Peyer's patch (tissue), 4 donors: ENCODE measurements around the gene ATP5IF1. TPM values are rescaled to one million over a fixed set of nuclear protein-coding genes. Genes with fewer than 3 reads are reported as not detected.

ENCODE experiments used
- DNase-seq, 3 donors: peaks; one replicate each; pipeline ENCODE4 v3.0.0-alpha.2; 2017 to 2019
- H3K27ac ChIP-seq, 4 donors: fragments of 200-600 bp; sonication (generic); one replicate each; pipeline ENCODE4 v1.5.1; 2016 to 2019
- H3K27me3 ChIP-seq, 2 donors: fragments of 200-600 bp; sonication (generic); one replicate each; pipeline ENCODE4 v1.5.1; 2019
- H3K36me3 ChIP-seq, 3 donors: fragments of 200-600 bp; sonication (generic); one replicate each; pipeline ENCODE4 v1.5.1; 2016 to 2019
- H3K4me1 ChIP-seq, 4 donors: fragments of 200-600 bp; sonication (generic); one replicate each; pipeline ENCODE4 v1.5.1; 2016 to 2019
- H3K4me3 ChIP-seq, 4 donors: fragments of 200-600 bp; sonication (generic); 1 replicate in 3 of 4; 2 replicates in 1 of 4; pipeline ENCODE4 v1.5.1; 2016 to 2019; ENCODE audit warnings: mild to moderate bottlenecking in 1 of 4
- H3K9me3 ChIP-seq, 4 donors: fragments of 200-600 bp; sonication (generic); one replicate each; pipeline ENCODE4 v1.5.1; 2016 to 2019; ENCODE audit warnings: mild to moderate bottlenecking in 1 of 4
- CTCF ChIP-seq, 6 experiments: fragments of 450-650 bp in 4 of 6; fragments of 200-600 bp in 2 of 6; sonication (generic) in 1 of 6; IDR thresholded peaks; one replicate each; pipeline ENCODE4 v1.5.1; 2017 to 2019; ENCODE audit warnings: antibody characterized with exemption in 6 of 6, mild to moderate bottlenecking in 3 of 6, moderate library complexity in 1 of 6
- POLR2A ChIP-seq, 2 donors: fragments of 450-650 bp; IDR thresholded peaks; one replicate each; pipeline ENCODE4 v1.5.1; 2017; ENCODE audit warnings: antibody characterized with exemption in 2 of 2, mild to moderate bottlenecking in 2 of 2, moderate library complexity in 2 of 2
- total RNA-seq, 4 donors: library from RNA; depleted of rRNA; stranded (reverse); fragments of >200 nt; gene quantifications; one replicate each; pipeline ENCODE4 v1.1.0, GENCODE V29; 2016

ATP5IF1 gene
- total RNA-seq, result 100 to 1,000 TPM; 180 to 381 (median 358) TPM

- H3K9me3 ChIP-seq, result no peaks in the 10 kb centered on the region
- peaks cover 0 to 28% (median 10%) of the 10 kb centered on the region in 4 donors for H3K4me1 ChIP-seq
- H3K27me3 ChIP-seq, result no peaks in the 10 kb centered on the region
- H3K27ac ChIP-seq, result peak within 1 kb of the TSS; percentile 88 to 98 (median 96)
- H3K36me3 ChIP-seq, result peaks cover 0 to 10% (median 0%) of the 10 kb centered on the region in 3 donors
- peak; percentile 96 to 99 (median 96) for DNase-seq
- peak within 1 kb of the TSS; percentile 89 to 96 (median 91) for H3K4me3 ChIP-seq
- no peak for TF ChIP-seq CTCF (IDR thresholded peaks at IDR 0.05)
- peak; percentile 88 to 96 for TF ChIP-seq POLR2A (IDR thresholded peaks at IDR 0.05)
Observed at GRCh38 chr1:28235755-28236655, at the start of gene ATP5IF1. Gene ATP5IF1, plus strand, starts transcription at chr1:28236124. Its CDS starts 60 bp downstream, at chr1:28236184.

- Histone ChIP-seq H3K4me1 (no peaks in the 10 kb centered on the region), H3K9me3 (no peaks in the 10 kb centered on the region), H3K27me3 (no peaks in the 10 kb centered on the region), H3K4me3 (no peak overlapping the region), H3K27ac (no peak overlapping the region), H3K36me3 (no peaks in the 10 kb centered on the region)
- TF ChIP-seq CTCF (IDR thresholded peaks at IDR 0.05) (no peak), POLR2A (IDR thresholded peaks at IDR 0.05) (no peak)
- peak in 1 of 3 donors; percentile 10 for DNase-seq
Observed at GRCh38 chr1:28190337-28190979, 45.5 kb upstream of the ATP5IF1 start.

GRCh38 chr1:28190996-28191645, 44.8 kb upstream of the ATP5IF1 start:
- Histone ChIP-seq H3K9me3 (no peaks in the 10 kb centered on the region), H3K27ac (no peak overlapping the region), H3K27me3 (no peaks in the 10 kb centered on the region), H3K4me3 (no peak overlapping the region), H3K36me3 (no peaks in the 10 kb centered on the region), H3K4me1 (no peaks in the 10 kb centered on the region)
- DNase-seq, result peak in 1 of 3 donors; percentile 8
- TF ChIP-seq CTCF (IDR thresholded peaks at IDR 0.05) (no peak), POLR2A (IDR thresholded peaks at IDR 0.05) (no peak)

- Histone ChIP-seq H3K36me3 (peaks cover 0 to 11% (median 0%) of the 10 kb centered on the region in 3 donors), H3K27ac (no peak overlapping the region), H3K9me3 (no peaks in the 10 kb centered on the region), H3K27me3 (no peaks in the 10 kb centered on the region), H3K4me3 (no peak overlapping the region), H3K4me1 (peaks cover 0 to 2% (median 0%) of the 10 kb centered on the region in 4 donors)
- DNase-seq, result no peak
- TF ChIP-seq POLR2A (IDR thresholded peaks at IDR 0.05) (no peak), CTCF (IDR thresholded peaks at IDR 0.05) (no peak)
Observed at GRCh38 chr1:28193701-28194161, 42.2 kb upstream of the ATP5IF1 start.

GRCh38 chr1:28194326-28195035, 41.4 kb upstream of the ATP5IF1 start:
- Histone ChIP-seq H3K27me3 (no peaks in the 10 kb centered on the region), H3K36me3 (peaks cover 0 to 19% (median 0%) of the 10 kb centered on the region in 3 donors), H3K9me3 (no peaks in the 10 kb centered on the region), H3K27ac (no peak overlapping the region), H3K4me3 (no peak overlapping the region), H3K4me1 (peaks cover 0 to 10% (median 6%) of the 10 kb centered on the region in 4 donors)
- TF ChIP-seq CTCF (IDR thresholded peaks at IDR 0.05), result no peak
- no peak for TF ChIP-seq POLR2A (IDR thresholded peaks at IDR 0.05)
- no peak for DNase-seq
